MG63 (cell line): Measurements from ENCODE around the gene UMOD. TPM values are rescaled to one million over a fixed set of nuclear protein-coding genes. Genes with fewer than 3 reads are reported as not detected.

ENCODE experiments used
- DNase-seq: peaks from one replicate; pipeline ENCODE4 v3.0.0-alpha.2; 2020
- H3K27me3 ChIP-seq: fragments of 250-450 bp; sonication (Bioruptor Pico); 2 replicates; pipeline ENCODE4 v1.5.1; 2020; ENCODE audit warnings: mild to moderate bottlenecking, moderate library complexity
- H3K36me3 ChIP-seq: fragments of 250-450 bp; sonication (Bioruptor Pico); 2 replicates; pipeline ENCODE4 v1.5.1; 2020; ENCODE audit warnings: mild to moderate bottlenecking, moderate library complexity
- H3K4me3 ChIP-seq: fragments of 250-450 bp; sonication (Bioruptor Pico); 2 replicates; pipeline ENCODE4 v1.5.1; 2020; ENCODE audit warnings: mild to moderate bottlenecking, moderate library complexity
- H3K9me3 ChIP-seq: fragments of 250-450 bp; sonication (Bioruptor Pico); 2 replicates; pipeline ENCODE4 v1.5.1; 2020; ENCODE audit warnings: mild to moderate bottlenecking, moderate library complexity
- total RNA-seq: library from RNA; depleted of rRNA; stranded (reverse); fragments of >200 nt; shearing (Covaris generic); gene quantifications from 2 replicates; pipeline ENCODE4 v1.2.3, GENCODE V29; 2014; ENCODE audit warnings: low replicate concordance; rRNA removed

UMOD gene
- total RNA-seq, 1 experiment from 2014 or later: not detected

GRCh38 chr16:20300312-20301097 lies 52.0 kb downstream of the UMOD start:
- DNase-seq: peak; percentile 47
- no peaks in the 10 kb centered on the region for H3K9me3 ChIP-seq
- H3K36me3 ChIP-seq: no peaks in the 10 kb centered on the region

DNA sequence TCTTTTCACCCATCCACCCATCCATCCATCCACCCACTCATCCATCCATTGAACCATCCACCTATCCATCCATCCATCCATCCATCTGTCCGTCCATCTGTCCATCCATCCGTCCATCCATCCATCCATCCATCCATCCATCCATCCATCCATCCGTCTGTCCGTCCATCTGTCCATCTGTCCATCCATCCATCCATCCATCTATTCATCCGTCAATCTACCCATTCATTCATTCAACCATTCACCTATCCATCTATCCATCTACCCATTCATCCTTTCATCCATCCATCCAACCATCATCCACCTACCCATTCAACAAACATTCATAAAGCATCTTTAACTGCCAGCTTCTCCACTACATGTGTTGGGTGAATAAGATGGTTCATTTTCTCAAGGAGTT lies 54.1 kb downstream of the UMOD start:
- DNase-seq: no peak
- Histone ChIP-seq H3K4me3 (no peak overlapping the region), H3K36me3 (no peaks in the 10 kb centered on the region), H3K27me3 (peaks cover 5% of the 10 kb centered on the region; the same call in 1 of the 2 replicates), H3K9me3 (no peaks in the 10 kb centered on the region)

More at GRCh38 chr16:20300312-20301097, 52.0 kb downstream of the UMOD start:
- Histone ChIP-seq H3K4me3 (no peak overlapping the region), H3K27me3 (peaks cover 5% of the 10 kb centered on the region)

DNA sequence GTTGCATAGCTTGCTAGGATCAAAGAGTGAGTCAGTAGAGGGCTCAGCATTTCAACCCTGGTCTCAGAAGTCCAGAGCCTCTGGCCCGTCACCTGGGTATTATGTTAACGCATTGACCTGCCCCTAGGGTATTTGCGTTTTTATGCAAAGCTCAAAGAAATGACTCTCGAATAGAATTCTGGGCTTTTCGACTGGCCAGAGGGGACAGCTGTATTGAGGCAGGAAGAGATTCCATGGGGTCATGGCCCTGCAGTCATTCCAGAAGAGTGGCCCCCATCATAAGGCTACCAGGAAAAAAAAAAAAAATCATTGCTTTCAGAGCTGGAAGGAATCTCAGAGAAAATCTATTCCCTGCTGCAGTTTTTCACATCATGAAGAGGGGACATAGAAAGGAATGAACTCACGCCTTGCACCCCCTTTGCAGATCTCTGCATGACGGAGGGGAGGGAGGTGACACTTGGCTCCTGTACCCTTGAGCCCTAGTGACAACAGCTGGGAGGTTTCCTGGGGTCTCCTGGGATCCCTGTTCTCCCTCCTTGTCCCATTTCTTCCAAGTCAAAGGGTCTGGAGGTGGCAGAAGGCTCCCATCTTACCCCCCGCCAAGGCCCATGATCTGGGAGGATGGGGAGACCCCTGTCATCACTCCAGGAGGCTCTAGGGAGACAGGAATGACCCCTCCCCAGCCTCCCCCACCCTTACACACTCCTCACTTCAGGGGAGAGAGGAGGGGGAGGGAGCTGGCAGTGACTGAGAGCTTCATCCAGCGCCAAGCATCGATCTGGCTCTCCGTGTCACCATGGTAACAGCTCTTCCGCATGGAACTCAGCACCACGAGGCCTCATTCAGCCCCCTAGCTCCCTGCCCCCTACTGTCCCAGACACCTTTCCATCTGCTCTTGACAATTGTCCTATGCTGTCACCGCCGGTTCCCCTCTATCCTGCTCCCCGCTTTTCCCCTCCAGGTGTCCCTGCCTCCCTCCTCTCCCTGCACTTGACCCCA lies 61.0 kb downstream of the UMOD start:
- no peak for DNase-seq
- H3K27me3 ChIP-seq: no peaks in the 10 kb centered on the region
- H3K36me3 ChIP-seq: no peaks in the 10 kb centered on the region
- H3K9me3 ChIP-seq: no peaks in the 10 kb centered on the region
- H3K4me3 ChIP-seq: no peak overlapping the region

DNA sequence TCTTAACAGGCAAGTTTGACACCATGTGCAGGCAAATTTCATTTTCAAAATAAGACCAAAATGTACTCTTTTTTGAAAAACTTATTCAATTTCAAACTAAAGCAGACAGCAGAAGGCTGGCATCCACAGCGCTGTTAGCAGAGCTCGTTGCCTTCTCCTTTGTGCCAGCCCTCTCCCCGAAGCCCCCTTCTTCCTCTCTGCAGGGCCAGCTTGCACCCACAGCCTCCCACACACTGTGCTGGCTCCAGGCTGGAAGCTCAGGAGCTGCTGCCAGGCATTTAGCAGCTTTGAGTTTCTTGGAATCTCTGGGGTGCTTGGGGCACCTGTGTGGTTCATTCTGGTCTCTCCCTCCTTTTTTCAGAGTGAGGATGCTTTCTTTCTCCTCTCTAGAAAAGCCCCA lies 62.9 kb downstream of the UMOD start:
- DNase-seq: no peak
- no peaks in the 10 kb centered on the region for H3K36me3 ChIP-seq
- no peaks in the 10 kb centered on the region for H3K9me3 ChIP-seq
- H3K27me3 ChIP-seq: no peaks in the 10 kb centered on the region
- H3K4me3 ChIP-seq: no peak overlapping the region

GRCh38 chr16:20285993-20286499 lies 66.5 kb downstream of the UMOD start:
- Histone ChIP-seq H3K4me3 (no peak overlapping the region), H3K36me3 (no peaks in the 10 kb centered on the region), H3K27me3 (no peaks in the 10 kb centered on the region), H3K9me3 (no peaks in the 10 kb centered on the region)
- DNase-seq: no peak

Other genes starting within 250 kb of the UMOD start
- gene GP2, start 25.2 kb downstream of the UMOD start, total RNA-seq: not detected in 2 replicates
- not detected in 2 replicates for gene PDILT, start 52.0 kb upstream of the UMOD start, total RNA-seq
- gene ACSM5, start 56.8 kb upstream of the UMOD start, total RNA-seq: 0.20 and 1.2 TPM in 2 replicates
- not detected in 2 replicates for gene ACSM2A, start 98.8 kb upstream of the UMOD start, total RNA-seq
- not detected in 2 replicates for gene ACSM2B, start 223.7 kb upstream of the UMOD start, total RNA-seq